Mesothelial cell of epicardium (in vitro differentiated cells): Measurements from ENCODE around the gene WDHD1. TPM values are rescaled to one million over a fixed set of nuclear protein-coding genes. Genes with fewer than 3 reads are reported as not detected.

Source experiments
- DNase-seq, 2 experiments: peaks; one replicate each; pipeline ENCODE4 v3.0.0; 2021; ENCODE audit warnings: low spot score in 2 of 2; ENCODE audit not compliant: unreplicated experiment in 2 of 2
- H3K27ac Mint-ChIP-seq: 2 replicates; pipeline ENCODE4 v1.8.0; 2021; ENCODE audit warnings: mixed read lengths
- H3K27me3 Mint-ChIP-seq: 2 replicates; pipeline ENCODE4 v1.8.0; 2021; ENCODE audit warnings: low read depth, mixed read lengths
- H3K36me3 Mint-ChIP-seq: 2 replicates; pipeline ENCODE4 v1.8.0; 2021; ENCODE audit warnings: mixed read lengths
- H3K4me1 Mint-ChIP-seq: 2 replicates; pipeline ENCODE4 v1.8.0; 2021; ENCODE audit warnings: mixed read lengths
- H3K4me3 Mint-ChIP-seq: 2 replicates; pipeline ENCODE4 v1.8.0; 2021; ENCODE audit warnings: mild to moderate bottlenecking, moderate library complexity, mixed read lengths
- H3K9me3 Mint-ChIP-seq: 2 replicates; pipeline ENCODE4 v1.8.0; 2021; ENCODE audit warnings: mixed read lengths
- CTCF ChIP-seq: fragments of 200-600 bp; sonication (generic); IDR thresholded peaks from one replicate; pipeline ENCODE4 v1.5.0; 2021; ENCODE audit warnings: antibody characterized with exemption; ENCODE audit not compliant: unreplicated experiment
- total RNA-seq: library from RNA; stranded (reverse); gene quantifications from 3 replicates; pipeline ENCODE4 v1.2.1, GENCODE V29; 2021

WDHD1 gene
- total RNA-seq, 1 donor from 2014 or later: 15.5 TPM

GRCh38 chr14:54893151-54893760, 133.6 kb downstream of the WDHD1 start:
- Mint-ChIP-seq H3K4me3 (no peak overlapping the region), H3K9me3 (no peaks in the 10 kb centered on the region), H3K27me3 (no peaks in the 10 kb centered on the region), H3K36me3 (no peaks in the 10 kb centered on the region), H3K27ac (no peak overlapping the region), H3K4me1 (peaks cover 4% of the 10 kb centered on the region)
- TF ChIP-seq CTCF: peak; percentile 86
- DNase-seq: no peak

DNA sequence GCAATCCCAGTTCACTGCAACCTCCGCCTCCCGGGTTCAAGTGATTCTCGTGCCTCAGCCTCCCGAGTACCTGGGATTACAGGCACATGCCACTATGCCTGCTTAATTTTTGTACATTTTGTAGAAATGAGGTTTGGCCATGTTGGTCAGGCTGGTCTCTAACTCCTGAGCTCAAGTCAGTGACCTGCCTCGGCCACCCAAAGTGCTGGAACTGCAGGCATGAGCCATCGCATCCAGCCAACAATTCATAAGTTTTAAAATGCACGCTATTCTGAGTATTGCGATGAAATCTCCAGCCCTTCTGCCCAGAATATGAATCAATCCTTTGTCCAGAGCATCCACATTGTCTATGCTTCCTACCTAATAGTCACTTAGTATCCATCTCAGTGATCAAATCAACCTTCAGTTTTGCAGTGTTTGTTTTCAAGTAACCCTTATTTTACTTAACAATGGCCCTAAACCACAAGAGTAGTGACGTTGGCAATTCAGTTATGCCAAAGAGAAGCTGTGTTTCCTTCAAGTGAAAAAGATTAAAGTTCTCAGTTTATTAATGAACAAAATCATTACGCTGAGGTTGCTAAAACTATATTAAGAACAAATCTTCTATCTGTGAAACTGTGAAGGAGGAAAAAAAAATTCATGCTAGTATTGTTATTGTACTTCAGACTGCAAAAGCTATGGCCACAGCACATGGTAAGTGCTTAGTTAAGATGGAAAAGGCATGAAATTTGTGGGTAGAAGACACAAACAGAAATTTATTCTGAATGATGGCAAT, 135.2 kb downstream of the WDHD1 start:
- H3K9me3 Mint-ChIP-seq: no peaks in the 10 kb centered on the region
- peaks cover 8% of the 10 kb centered on the region for H3K4me1 Mint-ChIP-seq
- H3K4me3 Mint-ChIP-seq: no peak overlapping the region
- TF ChIP-seq CTCF: no peak
- no peaks in the 10 kb centered on the region for H3K27me3 Mint-ChIP-seq
- no peaks in the 10 kb centered on the region for H3K36me3 Mint-ChIP-seq
- DNase-seq: no peak
- H3K27ac Mint-ChIP-seq: no peak overlapping the region

- no peaks in the 10 kb centered on the region for H3K36me3 Mint-ChIP-seq
- H3K4me3 Mint-ChIP-seq: no peak overlapping the region
- TF ChIP-seq CTCF: no peak
- no peak overlapping the region for H3K27ac Mint-ChIP-seq
- H3K9me3 Mint-ChIP-seq: no peaks in the 10 kb centered on the region
- no peaks in the 10 kb centered on the region for H3K27me3 Mint-ChIP-seq
- H3K4me1 Mint-ChIP-seq: peaks cover 11% of the 10 kb centered on the region
- no peak for DNase-seq
Measured at GRCh38 chr14:54890788-54891187, 136.1 kb downstream of the WDHD1 start.

DNA sequence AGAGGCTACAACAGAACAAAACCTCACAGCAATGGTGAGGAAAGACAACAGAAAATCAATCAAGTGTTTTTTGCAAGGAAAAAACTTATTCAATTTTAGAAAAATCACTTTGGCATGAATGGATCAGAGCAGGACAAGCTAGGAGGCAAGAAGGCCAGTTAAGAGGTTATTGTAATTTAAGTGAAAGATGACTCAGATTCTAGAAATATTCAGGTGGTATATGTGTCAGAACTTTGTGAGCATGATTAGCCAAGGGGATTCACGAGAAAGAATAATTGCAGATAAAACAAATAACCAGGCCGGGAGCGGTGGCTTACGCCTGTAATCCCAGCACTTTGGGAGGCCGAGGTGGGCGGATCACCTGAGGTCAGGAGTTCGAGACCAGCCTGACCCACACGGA, 137.0 kb downstream of the WDHD1 start:
- TF ChIP-seq CTCF: no peak
- H3K27me3 Mint-ChIP-seq: no peaks in the 10 kb centered on the region
- no peak for DNase-seq
- H3K36me3 Mint-ChIP-seq: no peaks in the 10 kb centered on the region
- H3K4me3 Mint-ChIP-seq: no peak overlapping the region
- H3K4me1 Mint-ChIP-seq: peaks cover 11% of the 10 kb centered on the region
- H3K27ac Mint-ChIP-seq: no peak overlapping the region
- H3K9me3 Mint-ChIP-seq: no peaks in the 10 kb centered on the region

Other genes starting within 250 kb of the WDHD1 start
- 3.1 to 3.6 TPM (median 3.5 TPM) in 3 replicates for gene GCH1, start 124.3 kb downstream of the WDHD1 start, total RNA-seq
- gene SOCS4, start 137 bp upstream of the WDHD1 start, total RNA-seq: 20.6 to 22.1 TPM (median 21.6 TPM) in 3 replicates
- gene MAPK1IP1L, start 24.5 kb upstream of the WDHD1 start, total RNA-seq: 116 to 120 TPM (median 119 TPM) in 3 replicates
- 17.1 to 19.4 TPM (median 19.2 TPM) in 3 replicates for gene LGALS3, start 102.2 kb upstream of the WDHD1 start, total RNA-seq
- 20.3 to 24.5 TPM (median 23.0 TPM) in 3 replicates for gene DLGAP5, start 164.5 kb upstream of the WDHD1 start, total RNA-seq
- gene FBXO34, start 244.3 kb upstream of the WDHD1 start, total RNA-seq: 35.9 to 38.7 TPM (median 38.0 TPM) in 3 replicates